SIG-M5 (cell line): ENCODE data around the gene SLC22A1.
"Not testable (repeated sequence)": the region's sequence is repeated elsewhere in the genome, so short reads cannot be mapped to it uniquely, and the experiment has no call there.

Experiments
- DNase-seq: peaks from one replicate; lab custom pipeline; 2025; lab: John Stamatoyannopoulos, UW

The SLC22A1 gene

GRCh38 chr6:160093946-160094345, 27.7 kb upstream of the SLC22A1 start:
- DNase-seq, result no peak

GRCh38 chr6:160095146-160095845, 26.3 kb upstream of the SLC22A1 start:
- no peak for DNase-seq

- DNase-seq, result no peak
Measured at GRCh38 chr6:160101277-160102205, 20.1 kb upstream of the SLC22A1 start.

GRCh38 chr6:160102399-160102798, 19.2 kb upstream of the SLC22A1 start:
- DNase-seq, result no peak

- no peak for DNase-seq
Measured at GRCh38 chr6:160102956-160103824, 18.4 kb upstream of the SLC22A1 start.

GRCh38 chr6:160103825-160104100, 17.9 kb upstream of the SLC22A1 start:
- DNase-seq, result no peak

- no peak for DNase-seq
Measured at GRCh38 chr6:160104821-160105517, 16.6 kb upstream of the SLC22A1 start.

GRCh38 chr6:160106010-160106409, 15.6 kb upstream of the SLC22A1 start:
- DNase-seq, result no peak

GRCh38 chr6:160106701-160107100, 14.9 kb upstream of the SLC22A1 start:
- DNase-seq, result no peak

- no peak for DNase-seq
Measured at GRCh38 chr6:160108077-160108476, 13.5 kb upstream of the SLC22A1 start.

GRCh38 chr6:160110586-160111123, 11.0 kb upstream of the SLC22A1 start:
- DNase-seq, result no peak

- no peak for DNase-seq
Measured at GRCh38 chr6:160111806-160112205, 9.8 kb upstream of the SLC22A1 start.

GRCh38 chr6:160112628-160113299, 8.9 kb upstream of the SLC22A1 start:
- no peak for DNase-seq

GRCh38 chr6:160114536-160114935, 7.1 kb upstream of the SLC22A1 start:
- DNase-seq, result not testable (repeated sequence)

- DNase-seq, result no peak
Measured at GRCh38 chr6:160115421-160115820, 6.2 kb upstream of the SLC22A1 start.

GRCh38 chr6:160116411-160116810, 5.2 kb upstream of the SLC22A1 start:
- no peak for DNase-seq

GRCh38 chr6:160117137-160117536, 4.5 kb upstream of the SLC22A1 start:
- no peak for DNase-seq

GRCh38 chr6:160118620-160119229, 2.9 kb upstream of the SLC22A1 start:
- DNase-seq, result no peak

GRCh38 chr6:160120087-160120486, 1.5 kb upstream of the SLC22A1 start:
- DNase-seq, result no peak

GRCh38 chr6:160121981-160122380, 366 bp downstream of the SLC22A1 start:
- DNase-seq, result no peak

GRCh38 chr6:160122744-160123143, 1.1 kb downstream of the SLC22A1 start:
- DNase-seq, result no peak
